GM12878 (cell line): ENCODE measurements around the gene DDX31. TPM values are rescaled to one million over a fixed set of nuclear protein-coding genes. Genes with fewer than 3 reads are reported as not detected.

Source experiments
- ATAC-seq: fragments of 200-7000 bp; cut with Tn5 transposase; 3 replicates; pipeline ENCODE4 v1.9.1; 2020; ENCODE audit warnings: mild to moderate bottlenecking, moderate library complexity
- BruUV-seq: library from RNA; stranded (reverse); fragments of 400-500 nt; replicated peaks from 2 replicates; lab custom pipeline; 2021; lab: Mats Ljungman, UMichigan
- CTCF ChIA-PET: fragments of 300-600 bp; sonication (Branson Sonifier 250); formaldehyde crosslinking; extraction: SDS; loops from one replicate; lab custom pipeline; 2021; ENCODE audit warnings: inconsistent platforms; lab: Yijun Ruan, JAX
- POLR2A ChIA-PET: fragments of 350-600 bp; formaldehyde crosslinking; extraction: SDS; loops from one replicate; lab custom pipeline; 2021; ENCODE audit warnings: inconsistent platforms; lab: Charles Lee
- RAD21 ChIA-PET: fragments of 300-600 bp; sonication (Branson Sonifier 250); formaldehyde crosslinking; loops from one replicate; lab custom pipeline; 2023; ENCODE audit warnings: antibody characterized with exemption; ENCODE audit not compliant: unreplicated experiment; lab: Charles Lee
- SMC1A ChIA-PET: fragments of 300-600 bp; sonication (Branson Sonifier 250); formaldehyde crosslinking; loops from one replicate; lab custom pipeline; 2023; ENCODE audit not compliant: unreplicated experiment, uncharacterized antibody; lab: Charles Lee
- DNase-seq: peaks from one replicate; pipeline ENCODE4 v3.0.0-alpha.2; 2011; ENCODE audit warnings: low read depth, low spot score
- FAIRE-seq: peaks from 3 replicates; lab custom pipeline; 2011; peaks lifted over from hg19 to GRCh38; lab: Jason Lieb, UNC
- H2AFZ ChIP-seq: 2 replicates; pipeline ENCODE4 v1.6.0; 2011; ENCODE audit warnings: low read depth, low read length, control low read depth; ENCODE audit not compliant: control insufficient read depth
- H3K27ac ChIP-seq: 2 replicates; pipeline ENCODE4 v1.5.1; 2011; ENCODE audit warnings: control low read depth; ENCODE audit not compliant: control insufficient read depth, insufficient read depth
- H3K27me3 ChIP-seq, 2 experiments: replicated peaks in 1 of 2; 2 replicates each; pipeline versions ENCODE4 v1.6.0 to v1.6.1; 2011; ENCODE audit warnings: low read length in 1 of 2; ENCODE audit not compliant: control insufficient read depth in 2 of 2, insufficient read depth in 2 of 2
- H3K36me3 ChIP-seq, 2 experiments: 2 replicates each; pipeline ENCODE4 v1.5.1; 2011; ENCODE audit warnings: low read length in 1 of 2; ENCODE audit not compliant: control insufficient read depth in 2 of 2, insufficient read depth in 2 of 2
- H3K4me1 ChIP-seq: 2 replicates; pipeline ENCODE4 v1.6.1; 2011; ENCODE audit warnings: mild to moderate bottlenecking, low read length, moderate library complexity, mixed read lengths; ENCODE audit not compliant: control insufficient read depth, insufficient read depth
- H3K4me2 ChIP-seq: 2 replicates; pipeline ENCODE4 v1.6.0; 2011; ENCODE audit warnings: control low read depth; ENCODE audit not compliant: control insufficient read depth, insufficient read depth
- H3K4me3 ChIP-seq: fragments of 200-600 bp; sonication (generic); 2 replicates; pipeline ENCODE4 v1.5.1; 2016
- H3K79me2 ChIP-seq: 2 replicates; pipeline ENCODE4 v1.6.0; 2011; ENCODE audit warnings: low read length; ENCODE audit not compliant: control insufficient read depth, insufficient read depth
- H3K9ac ChIP-seq: 2 replicates; pipeline ENCODE4 v1.8.0; 2011; ENCODE audit warnings: low read length, control low read depth, mixed read lengths; ENCODE audit not compliant: control insufficient read depth, insufficient read depth
- H3K9me3 ChIP-seq: replicated peaks from 3 replicates; pipeline ENCODE4 v1.5.1; 2011; ENCODE audit warnings: mild to moderate bottlenecking, low read length; ENCODE audit not compliant: control insufficient read depth, insufficient read depth
- H4K20me1 ChIP-seq: 2 replicates; pipeline ENCODE4 v1.6.0; 2011; ENCODE audit not compliant: control insufficient read depth, insufficient read depth
- BCL11A ChIP-seq: IDR thresholded peaks from 2 replicates; pipeline ENCODE4 v1.6.1; 2011; ENCODE audit warnings: low read depth, low read length
- EGR1 ChIP-seq, 2 experiments: IDR thresholded peaks; 1 replicate in 1 of 2; 2 replicates in 1 of 2; pipeline ENCODE4 v1.6.1; 2011 to 2012; ENCODE audit warnings: low read depth in 2 of 2, low read length in 2 of 2, borderline replicate concordance in 1 of 2, mild to moderate bottlenecking in 1 of 2, moderate library complexity in 1 of 2
- GATAD2B ChIP-seq: fragments of 450-650 bp; conservative IDR thresholded peaks from 2 replicates; pipeline ENCODE4 v1.6.1; 2017; ENCODE audit warnings: low read depth, mild to moderate bottlenecking, moderate library complexity
- LARP7 ChIP-seq: fragments of 450-650 bp; IDR thresholded peaks from 2 replicates; pipeline ENCODE4 v1.6.1; 2017; ENCODE audit warnings: mild to moderate bottlenecking
- RELA ChIP-seq: fragments of 450-650 bp; IDR thresholded peaks from 2 replicates; pipeline ENCODE4 v1.8.0; 2014; ENCODE audit warnings: borderline replicate concordance; ENCODE audit not compliant: partially characterized antibody
- RFX5 ChIP-seq: IDR thresholded peaks from 2 replicates; pipeline ENCODE4 v1.6.1; 2011; ENCODE audit warnings: low read depth, low read length, improper control_type of control experiment
- ZNF24 ChIP-seq: fragments of 450-650 bp; IDR thresholded peaks from 2 replicates; pipeline ENCODE4 v1.6.1; 2017; ENCODE audit warnings: antibody characterized with exemption, mild to moderate bottlenecking
- ZNF622 ChIP-seq: fragments of 450-650 bp; IDR thresholded peaks from 2 replicates; pipeline ENCODE4 v1.6.1; 2017; ENCODE audit warnings: mild to moderate bottlenecking, inconsistent platforms
- WGBS: methylation state at CpG from one replicate; pipeline ENCODE4 v1.1.6; 2016; ENCODE audit warnings: low lambda C conversion rate; ENCODE audit not compliant: insufficient replicate concordance, insufficient coverage; ENCODE audit errors: missing lambda C conversion rate; 5-methylcytosine and 5-hydroxymethylcytosine counted together
- in situ Hi-C: fragments of 300-500 bp; cut with MboI; formaldehyde crosslinking; loops from 9 replicates; pipeline ENCODE4 v1.14.3; 2018; ENCODE audit warnings: mixed read lengths
- intact Hi-C: fragments of 100-400 bp; cut with micrococcal nuclease; formaldehyde crosslinking; loops from one replicate; pipeline ENCODE4 v1.14.2; 2022; ENCODE audit not compliant: unreplicated experiment
- polyA plus RNA-seq, 11 experiments: library from polyadenylated mRNA; depleted of rRNA in 4 of 11; unstranded in 6 of 11; stranded (reverse) in 5 of 11; fragments of >200 nt; fragmentation: Nextera tagmentation in 4 of 11; fragmentation: Illumina TruSeq in 1 of 11; extraction: Ambion mirVana in 4 of 11; extraction: Trizol in 1 of 11; gene quantifications; 1 replicate in 1 of 11; 2 replicates in 10 of 11; pipeline versions ENCODE4 v1.2.1 to v1.2.3, GENCODE V29; 2011 to 2016; ENCODE audit warnings: inconsistent platforms in 2 of 11, missing spikeins in 2 of 11, low read depth in 1 of 11
- total RNA-seq, 4 experiments: library from RNA; depleted of rRNA in 3 of 4; stranded (reverse); fragments of >200 nt in 3 of 4; fragmentation: Illumina TruSeq in 1 of 4; extraction: Trizol in 1 of 4; gene quantifications; 2 replicates each; pipeline versions ENCODE4 v1.2.1 to v1.2.3, GENCODE V29; 2013 to 2021
- TF ChIP-seq, protein P1 (sequence below): IDR thresholded peaks from 2 replicates; pipeline ENCODE4 v1.6.1; 2011; ENCODE audit warnings: borderline replicate concordance, low read depth, mild to moderate bottlenecking, moderate library complexity, low read length; ENCODE audit not compliant: insufficient read depth, poor library complexity, severe bottlenecking
- TF ChIP-seq, protein P2 (sequence below), 3 experiments: IDR thresholded peaks in 2 of 3; conservative IDR thresholded peaks in 1 of 3; 2 replicates each; pipeline ENCODE4 v1.5.1; 2011; ENCODE audit warnings: low read depth in 3 of 3, low read length in 3 of 3, mild to moderate bottlenecking in 3 of 3, control low read depth in 2 of 3, moderate library complexity in 2 of 3, inconsistent platforms in 1 of 3, mixed read lengths in 1 of 3; ENCODE audit not compliant: control insufficient read depth in 2 of 3, insufficient read depth in 1 of 3; ENCODE audit errors: extremely low read depth in 1 of 3
- TF ChIP-seq, protein P3 (sequence below): IDR thresholded peaks from 2 replicates; pipeline ENCODE4 v1.6.1; 2012; ENCODE audit warnings: low read depth, low read length, improper control_type of control experiment
- TF ChIP-seq, protein P4 (sequence below): IDR thresholded peaks from 2 replicates; pipeline ENCODE4 v1.6.1; 2012; ENCODE audit warnings: low read depth, low read length, improper control_type of control experiment

Gene DDX31
- total and polyA plus RNA-seq, 10 of the 15 experiments (the other 5 are each of a cell fraction or from before 2014, with no cell fraction given) = 12.1 to 30.8 (median 20.8) TPM

DNA sequence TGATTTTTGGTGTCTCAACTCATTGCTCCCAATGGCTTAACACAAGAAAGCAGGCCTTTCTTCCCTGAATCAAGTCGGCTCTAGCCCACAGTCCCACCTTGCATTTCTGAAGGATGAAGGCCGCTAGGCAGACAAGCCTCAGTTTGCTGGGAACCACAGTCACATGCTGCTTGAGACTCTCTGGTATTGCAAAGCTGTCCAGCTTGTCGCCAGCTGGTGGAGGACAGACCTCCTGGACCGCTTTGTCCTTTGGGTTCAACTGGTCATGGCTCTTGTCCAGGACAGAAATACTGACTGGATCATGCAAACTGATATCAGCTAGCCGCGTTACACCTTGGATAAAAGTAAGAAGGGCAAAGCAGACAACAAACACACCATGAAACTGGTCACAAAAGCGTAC lies 23.1 kb downstream of the DDX31 start:
- Histone ChIP-seq H4K20me1 (no peaks in the 10 kb centered on the region), H3K4me2 (no peak overlapping the region), H3K4me3 (no peak overlapping the region), H3K36me3 (peaks cover 15 to 50% of the 10 kb centered on the region in 2 experiments), H3K9ac (no peak overlapping the region), H3K4me1 (no peaks in the 10 kb centered on the region), H3K9me3 (no peaks in the 10 kb centered on the region), H3K27ac (no peak overlapping the region), H3K79me2 (no peaks in the 10 kb centered on the region), H3K27me3 (no peaks in the 10 kb centered on the region), H2AFZ (no peak overlapping the region)
- in situ Hi-C loops (no loop called here), intact Hi-C loops (no loop called here)
- POLR2A ChIA-PET = no interaction called here
- ATAC-seq = no peak
- TF ChIP-seq, protein P1, sequence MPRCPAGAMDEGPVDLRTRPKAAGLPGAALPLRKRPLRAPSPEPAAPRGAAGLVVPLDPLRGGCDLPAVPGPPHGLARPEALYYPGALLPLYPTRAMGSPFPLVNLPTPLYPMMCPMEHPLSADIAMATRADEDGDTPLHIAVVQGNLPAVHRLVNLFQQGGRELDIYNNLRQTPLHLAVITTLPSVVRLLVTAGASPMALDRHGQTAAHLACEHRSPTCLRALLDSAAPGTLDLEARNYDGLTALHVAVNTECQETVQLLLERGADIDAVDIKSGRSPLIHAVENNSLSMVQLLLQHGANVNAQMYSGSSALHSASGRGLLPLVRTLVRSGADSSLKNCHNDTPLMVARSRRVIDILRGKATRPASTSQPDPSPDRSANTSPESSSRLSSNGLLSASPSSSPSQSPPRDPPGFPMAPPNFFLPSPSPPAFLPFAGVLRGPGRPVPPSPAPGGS = no peak
- TF ChIP-seq LARP7 (no peak), ZNF24 (no peak), ZNF622 (no peak), RELA (no peak)
- SMC1A ChIA-PET = no interaction called here
- CTCF ChIA-PET = no interaction called here
- 100% methylated on average over 7 of the region's 7 CpGs for WGBS
- RAD21 ChIA-PET = no interaction called here
- no TSS peak for BruUV-seq
- no peak for FAIRE-seq
- no peak for DNase-seq

DNA sequence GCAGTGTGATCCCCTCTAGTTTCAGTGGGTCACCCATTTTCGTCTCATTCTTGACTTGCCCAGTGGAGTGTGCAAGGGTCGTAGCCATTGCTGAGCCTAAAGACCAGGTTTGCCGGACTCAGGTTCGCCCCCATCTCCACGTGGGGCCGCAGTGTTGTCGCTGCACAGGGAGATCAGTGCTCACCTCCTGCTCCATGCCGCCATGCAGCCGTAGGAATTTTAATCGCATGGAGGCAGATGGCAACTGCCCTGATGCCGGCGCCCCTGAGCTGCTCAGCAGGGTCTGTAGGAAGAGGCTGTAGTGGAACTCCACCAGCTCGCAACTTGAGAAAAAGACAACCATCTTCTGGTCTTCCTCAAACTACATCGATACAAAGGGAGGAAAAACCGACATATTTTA lies 24.1 kb downstream of the DDX31 start:
- Histone ChIP-seq H3K79me2 (no peaks in the 10 kb centered on the region), H4K20me1 (no peaks in the 10 kb centered on the region), H3K27ac (no peak overlapping the region), H3K4me3 (no peak overlapping the region), H3K9ac (no peak overlapping the region), H3K9me3 (no peaks in the 10 kb centered on the region), H3K4me2 (no peak overlapping the region), H2AFZ (no peak overlapping the region), H3K27me3 (no peaks in the 10 kb centered on the region), H3K36me3 (peaks cover 17 to 57% of the 10 kb centered on the region in 2 experiments), H3K4me1 (no peaks in the 10 kb centered on the region)
- in situ Hi-C loops (no loop called here), intact Hi-C loops (no loop called here)
- RAD21 ChIA-PET = interaction anchor here (0.5 kb wide), 1 partner anchor 105 kb away, joined by 4 read pairs; no protein-coding TSS in a partner anchor
- BruUV-seq = no TSS peak
- DNase-seq (no peak), FAIRE-seq (no peak), ATAC-seq (no peak)
- POLR2A ChIA-PET = no interaction called here
- CTCF ChIA-PET = interaction anchor here (1.9 kb wide), 1 partner anchor 257 kb away, joined by 4 read pairs; no protein-coding TSS in a partner anchor
- SMC1A ChIA-PET = no interaction called here
- WGBS = 97% methylated on average over 15 of the region's 15 CpGs
- no peak for TF ChIP-seq EGR1 (IDR thresholded peaks at IDR 0.05; ENCODE audit: borderline replicate concordance in 1 of 2, low read depth in 2 of 2, low read length in 2 of 2)
- TF ChIP-seq, protein P2, sequence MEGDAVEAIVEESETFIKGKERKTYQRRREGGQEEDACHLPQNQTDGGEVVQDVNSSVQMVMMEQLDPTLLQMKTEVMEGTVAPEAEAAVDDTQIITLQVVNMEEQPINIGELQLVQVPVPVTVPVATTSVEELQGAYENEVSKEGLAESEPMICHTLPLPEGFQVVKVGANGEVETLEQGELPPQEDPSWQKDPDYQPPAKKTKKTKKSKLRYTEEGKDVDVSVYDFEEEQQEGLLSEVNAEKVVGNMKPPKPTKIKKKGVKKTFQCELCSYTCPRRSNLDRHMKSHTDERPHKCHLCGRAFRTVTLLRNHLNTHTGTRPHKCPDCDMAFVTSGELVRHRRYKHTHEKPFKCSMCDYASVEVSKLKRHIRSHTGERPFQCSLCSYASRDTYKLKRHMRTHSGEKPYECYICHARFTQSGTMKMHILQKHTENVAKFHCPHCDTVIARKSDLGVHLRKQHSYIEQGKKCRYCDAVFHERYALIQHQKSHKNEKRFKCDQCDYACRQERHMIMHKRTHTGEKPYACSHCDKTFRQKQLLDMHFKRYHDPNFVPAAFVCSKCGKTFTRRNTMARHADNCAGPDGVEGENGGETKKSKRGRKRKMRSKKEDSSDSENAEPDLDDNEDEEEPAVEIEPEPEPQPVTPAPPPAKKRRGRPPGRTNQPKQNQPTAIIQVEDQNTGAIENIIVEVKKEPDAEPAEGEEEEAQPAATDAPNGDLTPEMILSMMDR (IDR thresholded peaks at IDR 0.05 in 2 of 3, conservative IDR thresholded peaks at IDR 0.05 in 1 of 3; ENCODE audit: control insufficient read depth in 2 of 3, extremely low read depth in 1 of 3, insufficient read depth in 1 of 3, low read depth in 3 of 3, low read length in 3 of 3) = no peak
- TF ChIP-seq BCL11A = no peak
- TF ChIP-seq GATAD2B = no peak
- TF ChIP-seq, protein P3, sequence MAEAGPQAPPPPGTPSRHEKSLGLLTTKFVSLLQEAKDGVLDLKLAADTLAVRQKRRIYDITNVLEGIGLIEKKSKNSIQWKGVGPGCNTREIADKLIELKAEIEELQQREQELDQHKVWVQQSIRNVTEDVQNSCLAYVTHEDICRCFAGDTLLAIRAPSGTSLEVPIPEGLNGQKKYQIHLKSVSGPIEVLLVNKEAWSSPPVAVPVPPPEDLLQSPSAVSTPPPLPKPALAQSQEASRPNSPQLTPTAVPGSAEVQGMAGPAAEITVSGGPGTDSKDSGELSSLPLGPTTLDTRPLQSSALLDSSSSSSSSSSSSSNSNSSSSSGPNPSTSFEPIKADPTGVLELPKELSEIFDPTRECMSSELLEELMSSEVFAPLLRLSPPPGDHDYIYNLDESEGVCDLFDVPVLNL = no peak
- TF ChIP-seq, protein P4, sequence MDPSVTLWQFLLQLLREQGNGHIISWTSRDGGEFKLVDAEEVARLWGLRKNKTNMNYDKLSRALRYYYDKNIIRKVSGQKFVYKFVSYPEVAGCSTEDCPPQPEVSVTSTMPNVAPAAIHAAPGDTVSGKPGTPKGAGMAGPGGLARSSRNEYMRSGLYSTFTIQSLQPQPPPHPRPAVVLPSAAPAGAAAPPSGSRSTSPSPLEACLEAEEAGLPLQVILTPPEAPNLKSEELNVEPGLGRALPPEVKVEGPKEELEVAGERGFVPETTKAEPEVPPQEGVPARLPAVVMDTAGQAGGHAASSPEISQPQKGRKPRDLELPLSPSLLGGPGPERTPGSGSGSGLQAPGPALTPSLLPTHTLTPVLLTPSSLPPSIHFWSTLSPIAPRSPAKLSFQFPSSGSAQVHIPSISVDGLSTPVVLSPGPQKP = no peak
- TF ChIP-seq RFX5 = no peak
